Activated naive CD4-positive, alpha-beta T cell treated with anti-CD3 and anti-CD28 coated beads, Interleukin-2, amount 10 ng/mL, durations not matched to agents 7 days and 5 days (primary cell): ENCODE data around the gene KCNQ1OT1.

Experiments used
- CTCF ChIA-PET: fragments of 350-600 bp; sonication (Branson Sonifier 250); formaldehyde crosslinking; loops from one replicate; lab custom pipeline; 2021; ENCODE audit warnings: antibody characterized with exemption; lab: Charles Lee
- DNase-seq: peaks from one replicate; pipeline ENCODE4 v3.0.0-alpha.2; 2020
- H3K27ac Mint-ChIP-seq: one replicate; pipeline ENCODE4 v1.8.0; 2021; ENCODE audit warnings: mild to moderate bottlenecking, moderate library complexity, mixed read lengths
- H3K27me3 Mint-ChIP-seq: one replicate; pipeline ENCODE4 v1.8.0; 2021; ENCODE audit warnings: mild to moderate bottlenecking, mixed read lengths
- H3K36me3 Mint-ChIP-seq: one replicate; pipeline ENCODE4 v1.8.0; 2021; ENCODE audit warnings: mixed read lengths
- H3K4me1 Mint-ChIP-seq: one replicate; pipeline ENCODE4 v1.8.0; 2021; ENCODE audit warnings: mixed read lengths
- H3K4me3 Mint-ChIP-seq: one replicate; pipeline ENCODE4 v1.8.0; 2021; ENCODE audit warnings: mild to moderate bottlenecking, moderate library complexity, mixed read lengths
- H3K9me3 Mint-ChIP-seq: one replicate; pipeline ENCODE4 v1.8.0; 2021; ENCODE audit warnings: mixed read lengths

Gene KCNQ1OT1

DNA sequence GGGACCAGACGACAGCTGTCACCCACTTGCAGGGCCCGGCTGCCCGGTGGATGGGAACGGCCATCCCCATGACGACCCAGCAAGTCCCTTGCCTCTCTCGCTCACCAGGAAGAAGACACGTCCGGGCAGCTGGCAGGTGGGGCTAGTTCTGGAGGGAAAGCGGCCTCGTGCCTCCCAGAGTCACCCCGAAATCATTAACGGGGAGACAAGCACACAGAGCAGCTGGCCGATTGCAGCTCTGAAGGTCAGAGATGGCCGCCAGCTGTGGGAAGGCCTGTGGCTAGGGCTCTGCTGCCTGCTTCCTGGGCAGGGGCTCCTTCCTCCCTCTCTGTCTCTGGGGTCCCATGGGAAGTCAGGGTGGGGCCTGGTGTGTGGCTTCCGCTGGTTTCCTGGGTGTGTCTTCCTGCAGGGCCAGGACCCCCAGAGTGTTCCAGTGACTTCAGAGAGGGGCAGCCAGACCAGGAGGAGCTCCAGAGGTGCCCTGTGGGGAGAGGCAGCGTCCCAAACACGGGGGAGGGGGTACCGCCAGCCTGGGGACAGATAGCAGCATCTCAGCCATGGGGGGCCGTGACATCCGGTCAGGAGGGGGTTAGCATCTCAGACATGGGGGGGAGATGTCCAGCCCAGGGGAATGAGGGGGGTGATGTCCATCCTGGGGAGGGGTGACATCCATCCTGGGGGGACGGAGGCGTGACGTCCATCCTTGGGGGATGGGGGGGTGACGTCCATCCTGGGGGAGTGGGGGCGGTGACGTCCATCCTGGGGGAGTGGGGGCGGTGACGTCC is 140.1 kb downstream of the KCNQ1OT1 start:
- Mint-ChIP-seq H3K4me1 (peaks cover 5% of the 10 kb centered on the region), H3K4me3 (no peak overlapping the region), H3K27ac (no peak overlapping the region), H3K36me3 (no peaks in the 10 kb centered on the region), H3K27me3 (no peaks in the 10 kb centered on the region), H3K9me3 (no peaks in the 10 kb centered on the region)
- DNase-seq = no peak
- CTCF ChIA-PET = no interaction called here

- DNase-seq = no peak
- Mint-ChIP-seq H3K27me3 (no peaks in the 10 kb centered on the region), H3K36me3 (no peaks in the 10 kb centered on the region), H3K4me3 (no peak overlapping the region), H3K27ac (no peak overlapping the region), H3K9me3 (no peaks in the 10 kb centered on the region), H3K4me1 (peaks cover 5% of the 10 kb centered on the region)
- CTCF ChIA-PET = no interaction called here
Measured at GRCh38 chr11:2558861-2559526, 140.8 kb downstream of the KCNQ1OT1 start.

DNA sequence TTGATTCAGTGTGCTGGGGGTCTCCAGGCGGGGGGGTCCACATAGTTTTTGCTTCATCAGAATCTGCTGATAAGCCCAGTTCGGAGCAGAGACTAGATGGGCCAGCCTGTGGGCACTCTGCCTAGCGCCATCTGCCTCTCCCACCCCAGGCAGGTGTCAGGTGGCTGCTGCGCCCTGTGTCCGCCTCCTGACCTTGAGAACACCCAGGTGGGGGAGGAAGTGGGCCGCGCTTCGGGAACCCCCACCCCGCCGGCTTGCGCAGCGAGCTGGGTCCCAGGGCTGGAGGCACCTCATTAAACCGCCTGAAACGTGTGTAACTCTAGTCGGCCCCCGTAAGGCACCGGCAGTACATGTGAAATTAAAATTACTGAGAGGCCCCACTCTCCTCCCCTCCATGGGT is 141.4 kb downstream of the KCNQ1OT1 start:
- no peak for DNase-seq
- no peak overlapping the region for H3K27ac Mint-ChIP-seq
- H3K9me3 Mint-ChIP-seq = no peaks in the 10 kb centered on the region
- H3K4me3 Mint-ChIP-seq = no peak overlapping the region
- peaks cover 5% of the 10 kb centered on the region for H3K4me1 Mint-ChIP-seq
- CTCF ChIA-PET = no interaction called here
- H3K36me3 Mint-ChIP-seq = no peaks in the 10 kb centered on the region
- H3K27me3 Mint-ChIP-seq = no peaks in the 10 kb centered on the region
